CD14-positive monocyte (primary cell): ENCODE data around the gene RNF130. TPM values are rescaled to one million over a fixed set of nuclear protein-coding genes. Genes with fewer than 3 reads are reported as not detected.

Experiments
- DNase-seq, 3 donors: peaks; one replicate each; pipeline ENCODE4 v3.0.0-alpha.2; 2011 to 2022
- H2AFZ ChIP-seq: 2 replicates; pipeline ENCODE4 v1.6.0; 2012; ENCODE audit warnings: mild to moderate bottlenecking, low read depth, low read length, inconsistent platforms; ENCODE audit not compliant: insufficient read depth, poor library complexity, severe bottlenecking
- H3K27ac ChIP-seq, 2 donors: 1 replicate in 1 of 2; 2 replicates in 1 of 2; pipeline ENCODE4 v1.5.1; 2012 to 2013; ENCODE audit warnings: low read length in 2 of 2, control low read depth in 1 of 2, inconsistent platforms in 1 of 2, low read depth in 1 of 2, mild to moderate bottlenecking in 1 of 2
- H3K27me3 ChIP-seq, 2 donors: one replicate each; pipeline versions ENCODE4 v1.6.0 to v1.6.1; 2011 to 2013; ENCODE audit warnings: low read length in 2 of 2; ENCODE audit not compliant: control insufficient read depth in 2 of 2, insufficient read depth in 2 of 2
- H3K36me3 ChIP-seq, 2 donors: replicated peaks in 1 of 2; 1 replicate in 1 of 2; 2 replicates in 1 of 2; pipeline versions ENCODE4 v1.5.1 to v1.6.1; 2012 to 2013; ENCODE audit warnings: low read length in 2 of 2, control low read depth in 1 of 2, inconsistent platforms in 1 of 2, mild to moderate bottlenecking in 1 of 2; ENCODE audit not compliant: insufficient read depth in 2 of 2, control insufficient read depth in 1 of 2
- H3K4me1 ChIP-seq, 2 donors: 1 replicate in 1 of 2; 2 replicates in 1 of 2; pipeline versions ENCODE4 v1.5.1 to v1.6.1; 2012 to 2013; ENCODE audit warnings: low read length in 2 of 2, control low read depth in 1 of 2, inconsistent platforms in 1 of 2, mild to moderate bottlenecking in 1 of 2, moderate library complexity in 1 of 2; ENCODE audit not compliant: insufficient read depth in 2 of 2, control insufficient read depth in 1 of 2
- H3K4me2 ChIP-seq: replicated peaks from 2 replicates; pipeline ENCODE3; 2012; ENCODE audit warnings: low read length, moderate library complexity, mild to moderate bottlenecking; ENCODE audit not compliant: poor library complexity, severe bottlenecking; ENCODE audit errors: extremely low read depth
- H3K4me3 ChIP-seq, 3 experiments: fragments of 200-600 bp in 1 of 3; sonication (generic) in 1 of 3; replicated peaks in 1 of 3; 1 replicate in 2 of 3; 2 replicates in 1 of 3; pipeline ENCODE4 v1.5.1; 2011 to 2013; ENCODE audit warnings: low read length in 3 of 3, mild to moderate bottlenecking in 3 of 3, control low read depth in 2 of 3, low read depth in 2 of 3, inconsistent platforms in 1 of 3, moderate library complexity in 1 of 3
- H3K79me2 ChIP-seq: 2 replicates; pipeline ENCODE4 v1.6.0; 2012; ENCODE audit warnings: mild to moderate bottlenecking, control low read depth, inconsistent platforms, low read length, moderate library complexity; ENCODE audit not compliant: insufficient read depth
- H3K9ac ChIP-seq: 2 replicates; pipeline ENCODE4 v1.6.0; 2017; ENCODE audit warnings: low read length, mild to moderate bottlenecking; ENCODE audit not compliant: insufficient read depth, poor library complexity, severe bottlenecking
- H3K9me3 ChIP-seq, 2 donors: replicated peaks in 1 of 2; 1 replicate in 1 of 2; 2 replicates in 1 of 2; pipeline versions ENCODE4 v1.5.1 to v1.6.1; 2012 to 2013; ENCODE audit warnings: low read length in 2 of 2, control low read depth in 1 of 2; ENCODE audit not compliant: control insufficient read depth in 1 of 2, insufficient read depth in 1 of 2
- H4K20me1 ChIP-seq: 2 replicates; pipeline ENCODE4 v1.6.0; 2012; ENCODE audit warnings: mild to moderate bottlenecking, low read length, control low read depth, moderate library complexity; ENCODE audit not compliant: insufficient read depth
- H3K27ac Mint-ChIP-seq, 7 donors: one replicate each; pipeline ENCODE4 v1.8.0; 2020; ENCODE audit warnings: mild to moderate bottlenecking in 7 of 7, mixed read lengths in 7 of 7, moderate library complexity in 6 of 7, inconsistent platforms in 2 of 7
- H3K27me3 Mint-ChIP-seq, 3 donors: one replicate each; pipeline ENCODE4 v1.8.0; 2021 to 2022; ENCODE audit warnings: low read depth in 3 of 3, mild to moderate bottlenecking in 3 of 3, mixed read lengths in 3 of 3, moderate library complexity in 3 of 3, inconsistent platforms in 1 of 3
- H3K36me3 Mint-ChIP-seq, 2 donors: one replicate each; pipeline ENCODE4 v1.8.0; 2020; ENCODE audit warnings: mixed read lengths in 2 of 2, inconsistent platforms in 1 of 2, mild to moderate bottlenecking in 1 of 2
- H3K4me1 Mint-ChIP-seq: one replicate; pipeline ENCODE4 v1.8.0; 2020; ENCODE audit warnings: mild to moderate bottlenecking, mixed read lengths
- H3K4me3 Mint-ChIP-seq, 2 donors: one replicate each; pipeline ENCODE4 v1.8.0; 2020; ENCODE audit warnings: mild to moderate bottlenecking in 2 of 2, mixed read lengths in 2 of 2, moderate library complexity in 1 of 2
- H3K9me3 Mint-ChIP-seq, 7 donors: one replicate each; pipeline ENCODE4 v1.8.0; 2020 to 2022; ENCODE audit warnings: mixed read lengths in 7 of 7, mild to moderate bottlenecking in 6 of 7, moderate library complexity in 6 of 7, inconsistent platforms in 2 of 7
- WGBS: methylation state at CpG from one replicate; pipeline ENCODE4 v1.1.5; 2013; ENCODE audit warnings: missing lambda C conversion rate; ENCODE audit not compliant: insufficient coverage; 5-methylcytosine and 5-hydroxymethylcytosine counted together
- intact Hi-C, 2 donors: fragments of 100-400 bp; cut with micrococcal nuclease; formaldehyde crosslinking; loops; one replicate each; pipeline versions ENCODE4 v1.15.0 to v1.15.1; 2023
- polyA plus RNA-seq, 3 donors: library from polyadenylated mRNA; depleted of rRNA in 1 of 3; unstranded in 2 of 3; stranded (reverse) in 1 of 3; fragments of 300-500 nt in 2 of 3; fragments of >200 nt in 1 of 3; fragmentation: Illumina TruSeq in 2 of 3; gene quantifications; 1 replicate in 2 of 3; 2 replicates in 1 of 3; pipeline ENCODE4 v1.2.3, GENCODE V29; 2012 to 2021
- TF ChIP-seq, protein P1 (sequence below): fragments of 200-600 bp; IDR thresholded peaks from one replicate; pipeline ENCODE4 v1.8.0; 2022; ENCODE audit warnings: antibody characterized with exemption, mild to moderate bottlenecking

RNF130 gene
- polyA plus RNA-seq, 3 donors: 294 to 439 (median 376) TPM

DNA sequence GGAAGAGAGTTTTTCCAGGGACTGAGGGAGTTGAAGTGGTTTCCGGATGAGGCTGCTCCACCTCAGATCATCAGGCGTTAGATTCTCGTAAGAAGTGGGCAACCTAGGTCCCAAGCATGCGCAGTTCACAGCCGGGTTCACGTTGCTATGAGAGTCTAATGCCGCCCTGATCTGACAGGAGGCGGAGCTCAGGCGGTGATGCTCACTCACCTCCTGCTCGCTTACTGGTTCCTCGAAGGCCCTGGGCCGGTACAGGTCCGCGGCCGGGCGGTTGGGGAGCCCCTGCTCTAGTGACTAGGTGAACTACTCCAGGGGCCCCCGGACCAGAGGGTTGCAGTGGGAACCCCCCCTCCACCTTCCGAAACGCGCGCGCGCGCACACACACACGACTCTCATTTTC is 997 bp upstream of the RNF130 start:
- Histone ChIP-seq H2AFZ (peak overlapping the region; percentile 77), H3K9ac (no peak overlapping the region), H3K4me3 (peak overlapping the region in 1 of 3 experiments; percentile 82), H3K79me2 (peaks cover 43% of the 10 kb centered on the region), H4K20me1 (peaks cover 35% of the 10 kb centered on the region), H3K4me2 (no peak overlapping the region), H3K36me3 (no peaks in the 10 kb centered on the region), H3K27me3 (no peaks in the 10 kb centered on the region), H3K4me1 (peaks cover 33 to 37% of the 10 kb centered on the region in 2 donors), H3K27ac (peak overlapping the region; percentile 82 to 93), H3K9me3 (peaks cover 0 to 9% of the 10 kb centered on the region in 2 donors)
- H3K4me3 Mint-ChIP-seq: peak overlapping the region; percentile 52 to 65
- peak in 1 of 3 donors; percentile 22 for DNase-seq
- peaks cover 30% of the 10 kb centered on the region for H3K4me1 Mint-ChIP-seq
- peak overlapping the region; percentile 2 to 85 (median 74) for H3K27ac Mint-ChIP-seq
- 77% methylated on average over 16 of the region's 25 CpGs for WGBS
- H3K36me3 Mint-ChIP-seq: no peaks in the 10 kb centered on the region
- H3K9me3 Mint-ChIP-seq: peaks cover 2 to 11% (median 6%) of the 10 kb centered on the region in 7 donors
- TF ChIP-seq, protein P1, sequence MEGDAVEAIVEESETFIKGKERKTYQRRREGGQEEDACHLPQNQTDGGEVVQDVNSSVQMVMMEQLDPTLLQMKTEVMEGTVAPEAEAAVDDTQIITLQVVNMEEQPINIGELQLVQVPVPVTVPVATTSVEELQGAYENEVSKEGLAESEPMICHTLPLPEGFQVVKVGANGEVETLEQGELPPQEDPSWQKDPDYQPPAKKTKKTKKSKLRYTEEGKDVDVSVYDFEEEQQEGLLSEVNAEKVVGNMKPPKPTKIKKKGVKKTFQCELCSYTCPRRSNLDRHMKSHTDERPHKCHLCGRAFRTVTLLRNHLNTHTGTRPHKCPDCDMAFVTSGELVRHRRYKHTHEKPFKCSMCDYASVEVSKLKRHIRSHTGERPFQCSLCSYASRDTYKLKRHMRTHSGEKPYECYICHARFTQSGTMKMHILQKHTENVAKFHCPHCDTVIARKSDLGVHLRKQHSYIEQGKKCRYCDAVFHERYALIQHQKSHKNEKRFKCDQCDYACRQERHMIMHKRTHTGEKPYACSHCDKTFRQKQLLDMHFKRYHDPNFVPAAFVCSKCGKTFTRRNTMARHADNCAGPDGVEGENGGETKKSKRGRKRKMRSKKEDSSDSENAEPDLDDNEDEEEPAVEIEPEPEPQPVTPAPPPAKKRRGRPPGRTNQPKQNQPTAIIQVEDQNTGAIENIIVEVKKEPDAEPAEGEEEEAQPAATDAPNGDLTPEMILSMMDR: no peak
- intact Hi-C loops: loop anchor here in 1 of 2 donors (5.0 kb wide), 1 partner anchor 50 kb away; no protein-coding TSS in a partner anchor
- H3K27me3 Mint-ChIP-seq: peaks cover 3 to 5% (median 5%) of the 10 kb centered on the region in 3 donors

DNA sequence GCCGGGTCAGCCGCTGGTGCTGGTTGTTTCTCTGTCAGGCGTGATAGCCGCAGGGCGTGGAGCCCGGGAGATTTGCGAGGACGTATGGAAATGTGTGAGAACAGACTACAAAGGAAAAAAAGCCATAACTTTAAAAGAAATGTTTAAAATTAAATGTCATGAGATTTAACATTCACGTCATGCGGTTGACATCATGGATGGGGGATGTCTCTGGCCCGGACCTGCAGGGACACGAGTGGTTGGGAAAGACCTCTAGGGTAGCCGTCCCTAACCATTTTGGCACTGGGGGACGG is 643 bp upstream of the RNF130 start:
- intact Hi-C loops: loop anchor here in 1 of 2 donors (5.0 kb wide), 1 partner anchor 50 kb away; no protein-coding TSS in a partner anchor
- H3K27me3 Mint-ChIP-seq: peaks cover 3 to 5% (median 5%) of the 10 kb centered on the region in 3 donors
- no peak for DNase-seq
- Histone ChIP-seq H3K4me3 (peak overlapping the region in 1 of 3 experiments; percentile 82), H4K20me1 (peaks cover 39% of the 10 kb centered on the region), H3K27me3 (no peaks in the 10 kb centered on the region), H3K9me3 (peaks cover 0 to 9% of the 10 kb centered on the region in 2 donors), H3K4me1 (peaks cover 37 to 41% of the 10 kb centered on the region in 2 donors), H3K4me2 (peak overlapping the region; percentile 65), H3K79me2 (peaks cover 47% of the 10 kb centered on the region), H3K27ac (peak overlapping the region; percentile 82 to 93), H2AFZ (peak overlapping the region; percentile 77), H3K9ac (peak overlapping the region; percentile 94), H3K36me3 (no peaks in the 10 kb centered on the region)
- peak overlapping the region; percentile 65 to 76 for H3K4me3 Mint-ChIP-seq
- H3K4me1 Mint-ChIP-seq: peaks cover 34% of the 10 kb centered on the region
- H3K9me3 Mint-ChIP-seq: peaks cover 2 to 11% (median 6%) of the 10 kb centered on the region in 7 donors
- TF ChIP-seq, protein P1: no peak
- H3K36me3 Mint-ChIP-seq: no peaks in the 10 kb centered on the region
- 37% methylated on average over 8 of the region's 14 CpGs for WGBS
- H3K27ac Mint-ChIP-seq: peak overlapping the region in 6 of 7 donors; percentile 74 to 89 (median 85)
